Fibroblast of upper back skin (primary cell): ENCODE data around the gene HECTD3.
A peak's percentile ranks its signal among the peaks of the same experiment; 100 is the strongest.
"Not testable (repeated sequence)": the region's sequence is repeated elsewhere in the genome, so short reads cannot be mapped to it uniquely, and the experiment has no call there.

ENCODE experiments used
- DNase-seq: peaks from one replicate; pipeline ENCODE4 v3.0.0-alpha.2; 2013

Gene HECTD3

GRCh38 chr1:45013551-45014209 is 2.6 kb upstream of the HECTD3 start:
- DNase-seq = no peak

DNA sequence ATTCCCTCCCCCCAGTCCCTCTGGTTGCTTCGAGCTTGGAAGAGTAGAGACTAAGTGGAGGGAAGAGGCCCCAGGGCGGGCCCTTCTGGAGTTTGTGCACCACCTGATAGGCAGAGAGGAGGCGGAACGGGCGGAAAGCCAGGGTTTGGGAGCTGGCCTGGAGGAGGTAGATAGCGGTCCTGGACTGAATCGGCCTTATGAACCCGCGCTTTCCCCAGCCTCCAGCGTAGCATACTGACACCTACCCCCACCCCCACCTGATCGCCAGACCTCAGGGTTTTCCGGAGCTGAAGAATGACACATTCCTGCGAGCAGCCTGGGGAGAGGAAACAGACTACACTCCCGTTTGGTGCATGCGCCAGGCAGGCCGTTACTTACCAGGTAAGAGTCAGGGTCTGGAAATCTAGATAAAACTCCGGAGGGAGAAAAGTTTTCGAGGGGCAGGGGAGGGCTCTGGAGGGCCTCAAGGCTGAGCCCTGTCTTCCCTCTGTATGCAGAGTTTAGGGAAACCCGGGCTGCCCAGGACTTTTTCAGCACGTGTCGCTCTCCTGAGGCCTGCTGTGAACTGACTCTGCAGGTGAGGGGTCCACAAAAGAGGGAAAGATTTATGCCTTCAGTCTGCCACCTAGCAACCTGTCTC is 1.6 kb upstream of the HECTD3 start:
- peak; percentile 40 for DNase-seq

DNA sequence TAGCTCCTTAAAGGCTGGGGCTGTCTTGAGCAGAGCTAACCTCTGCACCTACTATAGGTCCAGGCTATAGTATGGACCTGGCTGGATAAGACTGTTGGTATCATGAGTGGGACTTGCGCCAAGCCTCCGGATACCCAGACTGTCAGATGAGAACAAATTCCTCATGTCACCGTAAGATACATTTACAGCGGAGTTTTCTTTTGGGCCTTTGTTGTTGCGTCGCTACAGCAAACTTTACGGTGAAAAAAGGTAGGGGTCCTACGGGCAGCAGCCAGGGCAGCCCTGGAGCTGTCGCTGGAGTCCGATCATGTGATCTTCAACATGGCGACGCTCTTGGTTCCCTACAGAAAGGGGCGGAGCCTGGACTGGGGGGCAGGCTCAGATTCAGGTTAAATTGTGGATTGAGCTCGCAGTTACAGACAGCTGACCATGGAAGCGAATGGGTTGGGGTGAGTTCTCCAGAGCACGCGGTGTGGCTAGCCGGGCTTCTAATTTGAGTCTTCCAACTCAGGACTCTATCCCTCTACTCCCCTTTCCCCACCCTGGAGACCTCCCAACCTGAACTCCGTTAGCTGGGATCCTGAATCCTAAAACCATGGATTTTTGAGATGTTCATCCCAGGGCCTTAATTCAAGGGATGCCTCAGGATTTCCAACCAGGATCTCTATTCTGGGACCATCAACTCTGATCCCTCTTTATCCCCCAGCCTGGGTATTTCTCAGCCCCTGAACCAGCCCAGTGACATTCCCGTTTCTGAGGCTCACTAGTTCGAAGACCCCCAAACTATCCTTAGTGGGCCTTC is 914 bp upstream of the HECTD3 start, which contains the start of gene UROD:
Gene UROD (plus strand): TSS at position 418 of the 802 bp plus-strand sequence. CDS start 12 bp downstream, at position 430.
- peak; percentile 97 for DNase-seq

- DNase-seq = no peak
These were observed 919 bp downstream of the HECTD3 start for GRCh38 chr1:45009956-45010854.

GRCh38 chr1:45009296-45009865 is 1.7 kb downstream of the HECTD3 start:
- DNase-seq = no peak

- no peak for DNase-seq
These were observed 2.6 kb downstream of the HECTD3 start for GRCh38 chr1:45008516-45008915.

GRCh38 chr1:45008076-45008475 is 3.0 kb downstream of the HECTD3 start:
- no peak for DNase-seq

DNA sequence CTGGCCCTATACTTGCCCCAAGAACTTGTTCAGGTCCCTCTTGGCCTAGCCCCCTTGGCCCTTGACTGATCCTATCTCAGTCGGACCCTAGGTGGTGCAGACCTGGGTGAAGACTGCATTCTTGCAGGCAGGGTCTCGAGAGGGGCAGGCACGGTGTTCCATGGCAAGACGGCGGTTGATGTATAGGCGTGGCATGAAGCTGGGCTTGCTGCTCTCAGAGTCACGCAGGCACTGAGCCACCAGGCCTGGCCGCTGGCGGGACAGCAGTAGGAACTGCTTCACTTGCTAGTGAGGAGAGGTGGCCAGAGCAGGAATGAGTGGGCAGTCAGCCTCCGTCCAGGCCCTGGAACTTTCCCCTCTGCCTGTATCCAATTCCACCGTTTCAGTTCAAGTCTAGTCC is 3.8 kb downstream of the HECTD3 start:
- DNase-seq = no peak

DNA sequence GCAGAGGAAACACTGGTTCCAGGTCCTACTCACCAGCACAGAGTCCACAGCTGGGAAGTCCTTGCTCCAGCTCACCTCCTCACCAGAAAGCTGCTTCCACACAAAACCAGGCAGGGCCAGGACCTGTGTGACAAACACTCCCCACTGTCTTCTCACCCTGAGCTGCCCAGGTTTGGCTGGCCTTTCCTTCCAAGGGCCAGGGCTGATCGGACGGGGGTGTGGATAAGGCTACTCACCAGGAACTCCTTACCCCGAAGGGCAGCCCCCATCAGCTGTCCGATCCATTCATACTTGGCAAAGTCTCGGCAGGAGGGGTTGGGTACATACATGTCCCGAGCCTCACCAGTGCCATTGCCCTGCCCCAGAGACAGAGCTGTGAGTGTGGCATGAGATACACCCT is 5.4 kb downstream of the HECTD3 start:
- DNase-seq = no peak

- DNase-seq = no peak
These were observed 6.7 kb downstream of the HECTD3 start for GRCh38 chr1:45004281-45004920.

GRCh38 chr1:45003741-45004140 is 7.4 kb downstream of the HECTD3 start:
- DNase-seq = no peak

GRCh38 chr1:45002650-45003645 is 8.2 kb downstream of the HECTD3 start:
- DNase-seq = no peak

DNA sequence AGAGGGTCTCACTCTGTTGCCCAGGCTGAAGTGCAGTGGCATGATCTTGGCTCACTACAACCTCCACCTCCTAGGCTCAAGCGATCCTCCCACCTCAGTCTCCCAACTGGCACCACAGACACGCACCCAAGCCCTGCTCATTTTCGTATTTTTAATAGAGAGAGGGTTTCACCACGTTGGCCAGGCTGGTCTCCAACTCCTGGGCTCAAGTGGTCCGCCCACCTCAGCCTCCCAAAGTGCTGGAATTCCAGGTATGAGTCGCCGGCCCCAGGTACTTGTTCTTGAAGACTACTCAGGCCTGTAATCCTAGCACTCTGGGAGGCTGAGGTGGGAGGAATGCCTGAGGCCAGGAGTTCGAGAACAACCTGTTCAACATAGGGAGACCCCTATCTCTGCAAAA is 9.5 kb downstream of the HECTD3 start:
- not testable (repeated sequence) for DNase-seq

GRCh38 chr1:45001011-45001481 is 10.1 kb downstream of the HECTD3 start:
- no peak for DNase-seq

- no peak for DNase-seq
These were observed 11.9 kb downstream of the HECTD3 start for GRCh38 chr1:44999232-44999631.

GRCh38 chr1:44995467-44996238 is 15.5 kb downstream of the HECTD3 start:
- DNase-seq = no peak

- no peak for DNase-seq
These were observed 16.7 kb downstream of the HECTD3 start for GRCh38 chr1:44994309-44994898.

DNA sequence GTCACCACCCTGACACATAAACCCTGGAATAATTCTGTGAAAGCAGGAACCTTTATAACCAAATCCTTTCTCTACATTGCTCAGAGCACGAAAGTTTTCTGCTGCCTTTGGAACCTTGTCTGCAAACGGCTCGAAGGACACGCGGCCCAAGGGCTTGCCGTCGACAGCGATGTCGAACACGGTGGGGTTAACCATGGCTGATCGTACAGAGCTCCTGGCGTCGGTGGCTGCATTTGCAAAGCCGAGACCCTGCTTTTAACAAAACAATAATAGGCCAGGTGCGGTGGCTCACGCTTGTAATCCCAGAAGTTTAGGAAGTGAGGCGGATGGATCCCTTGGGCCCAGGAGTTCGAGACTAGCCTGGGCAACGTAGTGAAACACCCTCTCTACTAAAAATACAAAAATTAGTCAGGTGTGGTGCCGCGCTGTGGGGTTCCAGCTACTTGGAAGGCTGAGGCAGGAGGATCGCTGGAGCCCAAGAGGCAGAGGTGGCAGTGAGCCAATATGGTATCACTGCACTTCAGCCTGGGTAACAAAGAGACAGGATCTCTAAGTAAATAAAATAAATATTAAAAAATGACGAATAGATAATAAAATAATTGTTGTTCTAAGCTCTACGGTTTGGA is 22.5 kb downstream of the HECTD3 start:
- no peak for DNase-seq
